Activated CD4-positive, CD25-positive, alpha-beta regulatory T cell (primary cell): ENCODE measurements around the gene SLC5A9.
"Not testable (repeated sequence)": the region's sequence is repeated elsewhere in the genome, so short reads cannot be mapped to it uniquely, and the experiment has no call there.

Experiments
- DNase-seq, 4 experiments: peaks; one replicate each; lab custom pipeline; 2025; lab: John Stamatoyannopoulos, UW

SLC5A9 gene

GRCh38 chr1:48214366-48214765 is 8.2 kb upstream of the SLC5A9 start:
- not testable (repeated sequence) for DNase-seq

- no peak for DNase-seq
These were observed 7.7 kb upstream of the SLC5A9 start for GRCh38 chr1:48214820-48215219.

- no peak for DNase-seq
These were observed 7.3 kb upstream of the SLC5A9 start for GRCh38 chr1:48215222-48215621.

GRCh38 chr1:48215889-48216288 is 6.6 kb upstream of the SLC5A9 start:
- DNase-seq = no peak

- no peak for DNase-seq
These were observed 6.2 kb upstream of the SLC5A9 start for GRCh38 chr1:48216313-48216712.

- DNase-seq = no peak
These were observed 5.6 kb upstream of the SLC5A9 start for GRCh38 chr1:48216941-48217340.

GRCh38 chr1:48217856-48218255 is 4.7 kb upstream of the SLC5A9 start:
- no peak for DNase-seq

- no peak for DNase-seq
These were observed 2.7 kb upstream of the SLC5A9 start for GRCh38 chr1:48219803-48220202.

GRCh38 chr1:48221122-48221521 is 1.4 kb upstream of the SLC5A9 start:
- DNase-seq = no peak

- no peak for DNase-seq
These were observed 859 bp upstream of the SLC5A9 start for GRCh38 chr1:48221657-48222056.

GRCh38 chr1:48223366-48224240 is 1.1 kb downstream of the SLC5A9 start:
- no peak for DNase-seq

- DNase-seq = no peak
These were observed 2.3 kb downstream of the SLC5A9 start for GRCh38 chr1:48224791-48225190.

- DNase-seq = no peak
These were observed 3.1 kb downstream of the SLC5A9 start for GRCh38 chr1:48225579-48225978.

- no peak for DNase-seq
These were observed 4.9 kb downstream of the SLC5A9 start for GRCh38 chr1:48227165-48228013.

GRCh38 chr1:48228156-48228555 is 5.6 kb downstream of the SLC5A9 start:
- no peak for DNase-seq

GRCh38 chr1:48229317-48229716 is 6.8 kb downstream of the SLC5A9 start:
- no peak for DNase-seq

- DNase-seq = no peak
These were observed 7.7 kb downstream of the SLC5A9 start for GRCh38 chr1:48230236-48230635.

GRCh38 chr1:48232722-48233121 is 10.2 kb downstream of the SLC5A9 start:
- DNase-seq = no peak

GRCh38 chr1:48233666-48234485 is 11.4 kb downstream of the SLC5A9 start:
- DNase-seq = no peak

GRCh38 chr1:48235652-48236051 is 13.1 kb downstream of the SLC5A9 start:
- no peak for DNase-seq

GRCh38 chr1:48236716-48237470 is 14.4 kb downstream of the SLC5A9 start:
- no peak for DNase-seq
